H1 (cell line): ENCODE data around the gene IRF7. TPM values are rescaled to one million over a fixed set of nuclear protein-coding genes. Genes with fewer than 3 reads are reported as not detected.

Experiments
- CTCF ChIA-PET: fragments of 300-600 bp; sonication (Branson Sonifier 250); formaldehyde crosslinking; loops from one replicate; lab custom pipeline; 2021; ENCODE audit not compliant: partially characterized antibody; lab: Charles Lee
- POLR2A ChIA-PET: fragments of 300-600 bp; sonication (Branson Sonifier 250); formaldehyde crosslinking; loops from one replicate; lab custom pipeline; 2021; ENCODE audit warnings: inconsistent platforms; ENCODE audit not compliant: partially characterized antibody; lab: Charles Lee
- DNase-seq, 2 experiments: peaks; one replicate each; pipeline versions ENCODE4 v3.0.0 to v3.0.0-alpha.2; 2010 to 2022; ENCODE audit warnings: low spot score in 2 of 2, low read depth in 1 of 2, mixed read lengths in 1 of 2
- FAIRE-seq: peaks from 2 replicates; lab custom pipeline; 2011; peaks lifted over from hg19 to GRCh38; lab: Jason Lieb, UNC
- H2AFZ ChIP-seq: 2 replicates; pipeline ENCODE4 v1.8.1; 2012; ENCODE audit warnings: low read length, inconsistent platforms
- H2AK5ac ChIP-seq: 2 replicates; pipeline ENCODE4 v1.6.1; 2013; ENCODE audit warnings: low read depth, low read length
- H2BK120ac ChIP-seq: replicated peaks from 2 replicates; pipeline ENCODE3; 2013; ENCODE audit warnings: low read depth, low read length, inconsistent platforms
- H2BK12ac ChIP-seq: 2 replicates; pipeline ENCODE4 v1.6.1; 2013; ENCODE audit warnings: low read depth, low read length
- H2BK15ac ChIP-seq: 2 replicates; pipeline ENCODE4 v1.6.1; 2013; ENCODE audit warnings: low read length
- H2BK20ac ChIP-seq: 2 replicates; pipeline ENCODE4 v1.6.1; 2013; ENCODE audit warnings: low read length
- H2BK5ac ChIP-seq: 2 replicates; pipeline ENCODE4 v1.6.1; 2013; ENCODE audit warnings: low read depth, low read length
- H3K14ac ChIP-seq: 2 replicates; pipeline ENCODE4 v1.6.1; 2013; ENCODE audit warnings: inconsistent platforms; ENCODE audit not compliant: insufficient read length
- H3K18ac ChIP-seq: 2 replicates; pipeline ENCODE4 v1.6.1; 2013; ENCODE audit warnings: low read length; ENCODE audit errors: extremely low read depth
- H3K23ac ChIP-seq: 2 replicates; pipeline ENCODE4 v1.6.1; 2013; ENCODE audit warnings: inconsistent platforms; ENCODE audit not compliant: insufficient read length
- H3K23me2 ChIP-seq: 2 replicates; pipeline ENCODE4 v1.6.1; 2013; ENCODE audit warnings: low read depth, low read length
- H3K27ac ChIP-seq: 2 replicates; pipeline ENCODE4 v1.6.1; 2011; ENCODE audit warnings: low read depth, low read length, inconsistent platforms
- H3K27me3 ChIP-seq, 4 experiments: replicated peaks in 1 of 4; 1 replicate in 1 of 4; 2 replicates in 3 of 4; pipeline versions ENCODE4 v1.6.1 to v1.8.1; 2011 to 2013; ENCODE audit warnings: low read length in 3 of 4, mild to moderate bottlenecking in 3 of 4, inconsistent platforms in 2 of 4, mixed read lengths in 2 of 4, moderate library complexity in 1 of 4; ENCODE audit not compliant: control insufficient read depth in 3 of 4, insufficient read depth in 3 of 4; ENCODE audit errors: extremely low read depth in 1 of 4
- H3K36me3 ChIP-seq, 4 experiments: 2 replicates each; pipeline versions ENCODE4 v1.6.1 to v1.8.1; 2011 to 2013; ENCODE audit warnings: mild to moderate bottlenecking in 4 of 4, low read length in 3 of 4, moderate library complexity in 2 of 4, control low read depth in 1 of 4, inconsistent platforms in 1 of 4; ENCODE audit not compliant: insufficient read depth in 4 of 4, control insufficient read depth in 2 of 4
- H3K4ac ChIP-seq: replicated peaks from 2 replicates; pipeline ENCODE3; 2013; ENCODE audit warnings: low read length, low read depth, mixed read lengths, inconsistent platforms; ENCODE audit not compliant: insufficient read length
- H3K4me1 ChIP-seq, 4 experiments: replicated peaks in 1 of 4; 1 replicate in 1 of 4; 2 replicates in 3 of 4; pipeline versions ENCODE4 v1.6.1 to v1.8.1; 2011 to 2013; ENCODE audit warnings: low read length in 3 of 4, inconsistent platforms in 2 of 4, mixed read lengths in 1 of 4; ENCODE audit not compliant: insufficient read depth in 4 of 4, control insufficient read depth in 3 of 4
- H3K4me2 ChIP-seq, 2 experiments: 2 replicates each; pipeline versions ENCODE4 v1.6.1 to v1.8.1; 2011 to 2013; ENCODE audit warnings: low read depth in 2 of 2, low read length in 2 of 2, control low read depth in 1 of 2, inconsistent platforms in 1 of 2, mild to moderate bottlenecking in 1 of 2; ENCODE audit not compliant: insufficient read depth in 1 of 2
- H3K4me3 ChIP-seq, 4 experiments: fragments of 200-600, 300-600 bp in 1 of 4; sonication (generic), shearing (Covaris generic), sonication (Bioruptor Twin) in 1 of 4; 2 replicates each; pipeline versions ENCODE4 v1.5.1 to v1.8.1; 2011 to 2016; ENCODE audit warnings: low read length in 4 of 4, low read depth in 3 of 4, control low read depth in 2 of 4, inconsistent platforms in 2 of 4, mild to moderate bottlenecking in 2 of 4, mixed read lengths in 1 of 4, moderate library complexity in 1 of 4; ENCODE audit not compliant: insufficient read depth in 2 of 4; ENCODE audit errors: extremely low read depth in 1 of 4
- H3K56ac ChIP-seq: replicated peaks from 2 replicates; pipeline ENCODE3; 2013; ENCODE audit warnings: low read depth, mild to moderate bottlenecking, mixed read lengths, low read length, inconsistent platforms; ENCODE audit not compliant: insufficient read length
- H3K79me1 ChIP-seq: 2 replicates; pipeline ENCODE4 v1.6.1; 2013; ENCODE audit warnings: low read depth, low read length, control low read depth
- H3K79me2 ChIP-seq, 2 experiments: 2 replicates each; pipeline versions ENCODE4 v1.6.1 to v1.8.1; 2012 to 2013; ENCODE audit warnings: low read length in 2 of 2, mild to moderate bottlenecking in 2 of 2, inconsistent platforms in 1 of 2; ENCODE audit not compliant: insufficient read depth in 2 of 2, control insufficient read depth in 1 of 2
- H3K9ac ChIP-seq, 4 experiments: replicated peaks in 1 of 4; 1 replicate in 1 of 4; 2 replicates in 3 of 4; pipeline versions ENCODE4 v1.6.1 to v1.8.1; 2011 to 2013; ENCODE audit warnings: low read depth in 3 of 4, low read length in 3 of 4, control low read depth in 2 of 4, mild to moderate bottlenecking in 2 of 4, moderate library complexity in 2 of 4, inconsistent platforms in 1 of 4; ENCODE audit errors: extremely low read depth in 1 of 4
- H3K9me3 ChIP-seq, 2 experiments: 2 replicates each; pipeline versions ENCODE4 v1.6.1 to v1.8.1; 2012 to 2013; ENCODE audit warnings: mild to moderate bottlenecking in 2 of 2, moderate library complexity in 2 of 2, control low read depth in 1 of 2, inconsistent platforms in 1 of 2, low read depth in 1 of 2, low read length in 1 of 2, mixed read lengths in 1 of 2; ENCODE audit not compliant: insufficient read depth in 2 of 2
- H4K20me1 ChIP-seq, 2 experiments: replicated peaks in 1 of 2; 2 replicates each; pipeline versions ENCODE3 to v1.8.1; 2011 to 2013; ENCODE audit warnings: inconsistent platforms in 2 of 2, low read length in 2 of 2, mild to moderate bottlenecking in 1 of 2; ENCODE audit not compliant: insufficient read depth in 2 of 2, control insufficient read depth in 1 of 2
- H4K5ac ChIP-seq: 2 replicates; pipeline ENCODE4 v1.6.1; 2013; ENCODE audit warnings: low read length, low read depth, mixed read lengths, inconsistent platforms; ENCODE audit not compliant: insufficient read length
- H4K8ac ChIP-seq: 2 replicates; pipeline ENCODE4 v1.8.0; 2013; ENCODE audit warnings: mild to moderate bottlenecking, moderate library complexity, low read length, inconsistent platforms; ENCODE audit not compliant: insufficient read depth; ENCODE audit errors: extremely low read depth
- H4K91ac ChIP-seq: replicated peaks from 2 replicates; pipeline ENCODE3; 2013; ENCODE audit warnings: low read length, mixed read lengths, inconsistent platforms; ENCODE audit not compliant: insufficient read length
- ASH2L ChIP-seq: fragments of 200-600, 300-600 bp; sonication (generic); IDR thresholded peaks from one replicate; pipeline ENCODE4 v1.7.1; 2017; ENCODE audit warnings: low read length
- ATF3 ChIP-seq: IDR thresholded peaks from 2 replicates; pipeline ENCODE4 v1.6.1; 2011; ENCODE audit warnings: low read depth, mild to moderate bottlenecking, low read length; ENCODE audit not compliant: insufficient read depth
- BACH1 ChIP-seq: IDR thresholded peaks from 2 replicates; pipeline ENCODE4 v1.6.1; 2012; ENCODE audit warnings: low read length, improper control_type of control experiment
- CEBPB ChIP-seq: IDR thresholded peaks from 2 replicates; pipeline ENCODE4 v1.6.1; 2012; ENCODE audit warnings: low read depth, low read length
- CHD1 ChIP-seq: IDR thresholded peaks from 2 replicates; pipeline ENCODE4 v1.6.1; 2012; ENCODE audit warnings: low read depth, low read length, improper control_type of control experiment
- JUN ChIP-seq: IDR thresholded peaks from 2 replicates; pipeline ENCODE4 v1.6.1; 2011; ENCODE audit warnings: low read depth, mild to moderate bottlenecking, improper control_type of control experiment, low read length
- RBBP5 ChIP-seq: IDR thresholded peaks from 2 replicates; pipeline ENCODE4 v1.7.1; 2012; ENCODE audit warnings: low read depth, mild to moderate bottlenecking, inconsistent platforms, low read length, moderate library complexity, borderline replicate concordance
- RFX5 ChIP-seq: IDR thresholded peaks from 2 replicates; pipeline ENCODE4 v1.6.1; 2011; ENCODE audit warnings: low read depth, low read length, improper control_type of control experiment, borderline replicate concordance
- SAP30 ChIP-seq: fragments of 300-600 bp; sonication (generic); IDR thresholded peaks from 2 replicates; pipeline ENCODE4 v1.7.1; 2012; ENCODE audit warnings: low read length, moderate library complexity, mild to moderate bottlenecking, inconsistent platforms; ENCODE audit not compliant: insufficient read depth, insufficient replicate concordance
- SP1 ChIP-seq: IDR thresholded peaks from 2 replicates; pipeline ENCODE4 v1.6.1; 2011; ENCODE audit warnings: low read depth, low read length
- SUZ12 ChIP-seq: fragments of 200-600 bp; sonication (generic); IDR thresholded peaks from 2 replicates; pipeline ENCODE4 v1.6.1; 2012; ENCODE audit warnings: mild to moderate bottlenecking, inconsistent platforms, low read length, moderate library complexity, mixed read lengths
- TAF1 ChIP-seq: IDR thresholded peaks from 2 replicates; pipeline ENCODE4 v1.6.1; 2011; ENCODE audit warnings: mild to moderate bottlenecking, low read depth, low read length
- TCF12 ChIP-seq: IDR thresholded peaks from 2 replicates; pipeline ENCODE4 v1.6.1; 2011; ENCODE audit warnings: low read depth, mild to moderate bottlenecking, low read length
- YY1 ChIP-seq: IDR thresholded peaks from 2 replicates; pipeline ENCODE4 v1.6.1; 2011; ENCODE audit warnings: low read depth, mild to moderate bottlenecking, low read length
- WGBS, 2 experiments: shearing (Covaris generic) in 1 of 2; methylation state at CpG; one replicate each; pipeline versions ENCODE4 v1.1.6 to v1.1.7; 2013 to 2015; ENCODE audit warnings: low lambda C conversion rate in 2 of 2, mixed read lengths in 2 of 2, inconsistent platforms in 1 of 2, low coverage in 1 of 2, missing lambda C conversion rate in 1 of 2; ENCODE audit not compliant: insufficient replicate concordance in 2 of 2, insufficient coverage in 1 of 2, insufficient read length in 1 of 2; ENCODE audit errors: extremely low coverage in 1 of 2, missing lambda C conversion rate in 1 of 2; 5-methylcytosine and 5-hydroxymethylcytosine counted together
- polyA plus RNA-seq, 7 experiments: library from polyadenylated mRNA; depleted of rRNA in 3 of 7; stranded (reverse) in 5 of 7; unstranded in 2 of 7; fragments of >200 nt in 5 of 7; fragments of 200-250 nt in 2 of 7; gene quantifications; 1 replicate in 5 of 7; 2 replicates in 1 of 7; 4 replicates in 1 of 7; pipeline versions ENCODE4 v1.2.1 to v1.2.3, GENCODE V29; 2011 to 2013; ENCODE audit warnings: missing spikeins in 2 of 7, mixed read lengths in 2 of 7
- total RNA-seq: library from RNA; stranded (reverse); fragmentation: NEBNext Ultra II Directional; extraction: Animal tissue kit (Norgen Biotek cat#: 25700); gene quantifications from 2 replicates; pipeline ENCODE4 v1.2.1, GENCODE V29; 2021

The IRF7 gene
- total and polyA plus RNA-seq, 2 of the 8 experiments (the other 6 are each of a cell fraction or from before 2014, with no cell fraction given) = 9.1 to 9.6 TPM

DNA sequence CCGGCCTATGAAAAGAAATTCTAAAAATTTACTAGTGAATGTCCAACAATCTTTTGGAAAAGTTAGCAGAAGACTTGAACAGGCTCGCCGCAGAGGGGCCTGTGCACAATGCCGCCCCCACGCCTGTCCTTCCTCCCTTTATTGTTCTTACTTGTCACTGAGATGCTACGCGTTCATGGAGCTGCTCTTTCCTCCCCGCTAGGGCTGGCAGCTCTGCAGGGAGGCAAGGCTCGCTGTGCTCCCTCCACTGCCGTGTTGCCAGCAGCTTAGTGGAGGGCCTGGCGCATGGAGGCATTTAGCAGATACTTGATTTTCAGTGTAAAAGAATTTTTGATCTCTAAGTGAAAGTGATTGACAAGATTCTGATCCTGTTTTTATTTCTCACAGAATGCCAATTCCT, 24.8 kb downstream of the IRF7 start:
- H3K4me2 ChIP-seq = no peak overlapping the region
- no peak overlapping the region for H2BK15ac ChIP-seq
- H3K79me1 ChIP-seq = peaks cover 4% of the 10 kb centered on the region; the same call in 1 of the 2 replicates
- no peak overlapping the region for H3K9ac ChIP-seq
- H3K36me3 ChIP-seq = peaks cover 27 to 63% (median 52%) of the 10 kb centered on the region in 4 experiments
- no peaks in the 10 kb centered on the region for H3K4me1 ChIP-seq
- CTCF ChIA-PET = interaction anchor here (1.0 to 1.9 kb wide), 5 partner anchors 13 to 41 kb away, joined by 3 to 11 read pairs (median 4); no protein-coding TSS in a partner anchor
- H4K5ac ChIP-seq = no peak overlapping the region
- no peak overlapping the region for H3K56ac ChIP-seq
- 88% methylated on average over 11 of the region's 11 CpGs; no CpG with 5 or more reads in 1 of the 2 experiments for WGBS, 2 experiments
- H3K27ac ChIP-seq = no peak overlapping the region
- H3K4me3 ChIP-seq = no peak overlapping the region
- H3K27me3 ChIP-seq = no peaks in the 10 kb centered on the region
- H3K79me2 ChIP-seq = no peaks in the 10 kb centered on the region; a peak in 1 of 4 replicates
- POLR2A ChIA-PET = interaction anchor here (1.1 to 1.4 kb wide), 2 partner anchors 13 to 17 kb away, joined by 5 to 6 read pairs; no protein-coding TSS in a partner anchor
- DNase-seq (no peak), FAIRE-seq (no peak)
- no peak overlapping the region for H3K23ac ChIP-seq
- H2AK5ac ChIP-seq = no peak overlapping the region
- no peak overlapping the region for H4K8ac ChIP-seq
- no peak overlapping the region for H2BK120ac ChIP-seq
- H2BK5ac ChIP-seq = no peak overlapping the region
- H2BK20ac ChIP-seq = no peak overlapping the region
- no peak overlapping the region for H4K91ac ChIP-seq
- no peak overlapping the region for H3K4ac ChIP-seq
- H2AFZ ChIP-seq = no peak overlapping the region
- H3K14ac ChIP-seq = no peak overlapping the region
- H3K23me2 ChIP-seq = no peaks in the 10 kb centered on the region
- H2BK12ac ChIP-seq = no peak overlapping the region
- peaks cover 10 to 11% of the 10 kb centered on the region in 2 experiments for H4K20me1 ChIP-seq
- H3K18ac ChIP-seq = no peak overlapping the region
- no peaks in the 10 kb centered on the region for H3K9me3 ChIP-seq
- no peak for TF ChIP-seq JUN
- TF ChIP-seq SAP30 = no peak
- TF ChIP-seq TAF1 = no peak
- no peak for TF ChIP-seq BACH1
- TF ChIP-seq TCF12 = no peak
- no peak for TF ChIP-seq SUZ12
- TF ChIP-seq RBBP5 = no peak
- TF ChIP-seq ATF3 = no peak
- no peak for TF ChIP-seq CHD1
- no peak for TF ChIP-seq ASH2L
- no peak for TF ChIP-seq YY1
- TF ChIP-seq CEBPB = no peak
- no peak for TF ChIP-seq SP1
- TF ChIP-seq RFX5 = no peak
